Spleen (tissue), 11 donors: ENCODE measurements around the gene PDLIM7. TPM values are rescaled to one million over a fixed set of nuclear protein-coding genes. Genes with fewer than 3 reads are reported as not detected.

Experiments used
- DNase-seq: peaks from one replicate; pipeline ENCODE4 v3.0.0-alpha.2; 2020
- H3K27ac ChIP-seq, 8 donors: fragments of 200-600 bp; sonication (generic) in 7 of 8; 1 replicate in 4 of 8; 2 replicates in 4 of 8; pipeline versions ENCODE4 v1.5.0 to v1.8.0; 2016 to 2021; ENCODE audit warnings: inconsistent platforms in 4 of 8, mild to moderate bottlenecking in 4 of 8, moderate library complexity in 1 of 8
- H3K27me3 ChIP-seq, 7 donors: fragments of 200-600 bp; sonication (generic) in 6 of 7; replicated peaks in 1 of 7; 1 replicate in 4 of 7; 2 replicates in 3 of 7; pipeline versions ENCODE4 v1.5.0 to v1.8.0; 2016 to 2021; ENCODE audit warnings: inconsistent platforms in 3 of 7, mild to moderate bottlenecking in 1 of 7
- H3K36me3 ChIP-seq, 6 donors: fragments of 200-600 bp; sonication (generic) in 5 of 6; 1 replicate in 4 of 6; 2 replicates in 2 of 6; pipeline versions ENCODE4 v1.5.0 to v1.8.0; 2016 to 2021; ENCODE audit warnings: inconsistent platforms in 2 of 6
- H3K4me1 ChIP-seq, 6 donors: fragments of 200-600 bp; sonication (generic) in 5 of 6; 1 replicate in 3 of 6; 2 replicates in 3 of 6; pipeline versions ENCODE4 v1.5.0 to v1.8.0; 2016 to 2021; ENCODE audit warnings: inconsistent platforms in 3 of 6
- H3K4me3 ChIP-seq, 8 donors: fragments of 200-600 bp; sonication (generic) in 7 of 8; 1 replicate in 4 of 8; 2 replicates in 4 of 8; pipeline versions ENCODE4 v1.5.0 to v1.8.0; 2016 to 2021; ENCODE audit warnings: inconsistent platforms in 4 of 8, mild to moderate bottlenecking in 4 of 8, moderate library complexity in 2 of 8
- H3K9me3 ChIP-seq, 8 donors: fragments of 200-600 bp; sonication (generic) in 7 of 8; 1 replicate in 4 of 8; 2 replicates in 4 of 8; pipeline versions ENCODE4 v1.5.0 to v1.8.0; 2016 to 2021; ENCODE audit warnings: inconsistent platforms in 4 of 8
- POLR2A ChIP-seq, 3 donors: fragments of 450-650 bp; IDR thresholded peaks; one replicate each; pipeline ENCODE4 v1.5.1; 2017; ENCODE audit warnings: antibody characterized with exemption in 3 of 3, mild to moderate bottlenecking in 1 of 3
- POLR2AphosphoS5 ChIP-seq, 3 donors: sonication (generic); formaldehyde crosslinking; IDR thresholded peaks; one replicate each; pipeline ENCODE4 v1.5.1; 2017; ENCODE audit warnings: antibody characterized with exemption in 3 of 3
- WGBS, 5 donors: extraction: QIAGEN DNeasy Blood & Tissue Kit in 3 of 5; methylation state at CpG; one replicate each; pipeline versions ENCODE4 v1.1.5 to v1.1.7; 2013 to 2018; 5-methylcytosine and 5-hydroxymethylcytosine counted together
- intact Hi-C: fragments of 100-400 bp; cut with DNase I; formaldehyde crosslinking; loops from one replicate; pipeline ENCODE4 v1.15.0; 2023; ENCODE audit warnings: low total_unique reads
- polyA plus RNA-seq, 3 donors: library from polyadenylated mRNA; stranded (reverse); fragments of 200-250 nt; gene quantifications; one replicate each; pipeline ENCODE4 v1.2.1, GENCODE V29; 2013
- total RNA-seq, 7 donors: library from RNA; depleted of rRNA in 3 of 7; stranded (reverse); fragments of >200 nt in 3 of 7; fragmentation: NEBNext Ultra II Directional in 4 of 7; extraction: Animal tissue kit (Norgen Biotek cat#: 25700) in 4 of 7; gene quantifications; one replicate each; pipeline versions ENCODE4 v1.1.0 to v1.2.1, GENCODE V29; 2016 to 2021
- TF ChIP-seq, protein P1 (sequence below), 11 experiments: fragments of 200-600 bp in 7 of 11; fragments of 450-650 bp in 4 of 11; sonication (generic) in 4 of 11; IDR thresholded peaks in 8 of 11; conservative IDR thresholded peaks in 3 of 11; 1 replicate in 7 of 11; 2 replicates in 4 of 11; pipeline versions ENCODE4 v1.4.0 to v1.8.0; 2016 to 2021; ENCODE audit warnings: antibody characterized with exemption in 11 of 11, inconsistent platforms in 4 of 11, mild to moderate bottlenecking in 1 of 11
- donor health status: healthy with polysubstance abuse.
- donor health status: DM: no; HTN: no; CAD: no; lungs with moderate emphysema.
- donor health status: DM: no; HTN: no; CAD: no.
- donor health status: Bipolar disorder and iron deficiency.
- donor health status: healthy.
- donor health status: DM: no; HTN: no; CAD: no.
- donor health status: DM: yes; HTN: yes; CAD: no.

Gene PDLIM7
- total and polyA plus RNA-seq, 10 donors: 42.5 to 220 (median 85.1) TPM

GRCh38 chr5:177519463-177520235 is 22.2 kb upstream of the PDLIM7 start:
- peak; percentile 59 for DNase-seq
- WGBS, 5 donors: 81 to 93% (median 85%) methylated on average over 13 of the region's 13 CpGs
- intact Hi-C loops: no loop called here

DNA sequence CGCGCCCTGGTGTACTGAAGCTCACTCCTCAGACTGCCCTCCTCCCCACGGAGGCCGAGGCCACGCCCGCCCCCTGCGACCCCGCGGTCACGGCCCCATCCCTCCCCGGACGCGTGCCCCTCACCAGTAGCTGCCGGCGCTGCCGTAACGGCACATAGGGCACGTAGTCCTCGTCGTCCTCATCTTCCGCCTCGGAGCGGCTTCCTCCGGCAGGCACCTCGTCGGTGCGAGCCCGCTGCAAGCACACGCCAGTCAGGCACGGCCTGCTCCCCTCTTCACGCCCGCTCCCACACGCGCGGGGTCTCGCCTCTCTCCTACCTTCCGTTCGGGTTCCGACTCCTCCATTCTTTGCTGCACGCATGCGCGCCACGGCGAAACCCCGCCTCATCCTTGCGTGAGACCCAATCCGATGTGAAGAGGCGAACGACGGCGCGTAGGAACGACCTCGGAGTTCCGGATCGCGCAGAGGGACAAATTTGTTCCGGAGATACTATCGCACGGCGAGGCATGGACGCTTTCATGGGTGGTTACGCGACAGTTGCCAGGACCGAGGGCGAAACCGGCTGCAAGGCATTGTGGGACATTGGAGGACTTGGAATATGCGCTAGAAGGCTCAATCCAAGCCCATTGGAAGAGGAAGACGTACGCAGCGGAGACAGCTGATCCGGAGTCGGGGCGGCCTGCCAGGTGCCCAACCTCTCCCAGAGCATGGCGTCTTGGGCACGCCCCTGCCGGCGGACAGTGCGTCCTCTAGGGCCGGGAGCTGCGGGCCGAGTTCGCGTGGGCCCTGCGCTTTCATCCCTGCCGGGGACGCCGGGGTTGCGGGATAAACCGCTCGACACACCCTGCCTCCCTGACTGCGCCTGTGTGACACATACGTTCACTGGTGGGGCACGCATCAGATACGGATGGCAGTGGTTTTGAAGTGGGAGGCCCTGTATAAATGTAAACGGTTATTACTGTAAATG is 19.5 kb upstream of the PDLIM7 start, which contains the start of gene DDX41:
Gene DDX41 (minus strand): TSS at position 361 of the 968 bp plus-strand sequence. CDS start 16 bp downstream, at position 345.
- WGBS, 5 donors: 0 to 1% (median 0%) methylated on average over 47 to 96 of the region's 96 CpGs
- Histone ChIP-seq H3K9me3 (no peaks in the 10 kb centered on the region), H3K4me1 (peaks cover 10 to 77% (median 38%) of the 10 kb centered on the region in 6 donors), H3K36me3 (peaks cover 0 to 70% (median 64%) of the 10 kb centered on the region in 6 donors), H3K27ac (peak within 1 kb of the TSS; percentile 55 to 93 (median 86)), H3K27me3 (no peaks in the 10 kb centered on the region), H3K4me3 (peak within 1 kb of the TSS; percentile 70 to 98 (median 94))
- intact Hi-C loops: no loop called here
- TF ChIP-seq, protein P1, sequence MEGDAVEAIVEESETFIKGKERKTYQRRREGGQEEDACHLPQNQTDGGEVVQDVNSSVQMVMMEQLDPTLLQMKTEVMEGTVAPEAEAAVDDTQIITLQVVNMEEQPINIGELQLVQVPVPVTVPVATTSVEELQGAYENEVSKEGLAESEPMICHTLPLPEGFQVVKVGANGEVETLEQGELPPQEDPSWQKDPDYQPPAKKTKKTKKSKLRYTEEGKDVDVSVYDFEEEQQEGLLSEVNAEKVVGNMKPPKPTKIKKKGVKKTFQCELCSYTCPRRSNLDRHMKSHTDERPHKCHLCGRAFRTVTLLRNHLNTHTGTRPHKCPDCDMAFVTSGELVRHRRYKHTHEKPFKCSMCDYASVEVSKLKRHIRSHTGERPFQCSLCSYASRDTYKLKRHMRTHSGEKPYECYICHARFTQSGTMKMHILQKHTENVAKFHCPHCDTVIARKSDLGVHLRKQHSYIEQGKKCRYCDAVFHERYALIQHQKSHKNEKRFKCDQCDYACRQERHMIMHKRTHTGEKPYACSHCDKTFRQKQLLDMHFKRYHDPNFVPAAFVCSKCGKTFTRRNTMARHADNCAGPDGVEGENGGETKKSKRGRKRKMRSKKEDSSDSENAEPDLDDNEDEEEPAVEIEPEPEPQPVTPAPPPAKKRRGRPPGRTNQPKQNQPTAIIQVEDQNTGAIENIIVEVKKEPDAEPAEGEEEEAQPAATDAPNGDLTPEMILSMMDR (IDR thresholded peaks at IDR 0.05 in 8 of 11, conservative IDR thresholded peaks at IDR 0.05 in 3 of 11): peak in 4 of 11 experiments; percentile 13 to 35 (median 19)
- TF ChIP-seq POLR2A (IDR thresholded peaks at IDR 0.05) (peak in 1 of 3 donors; percentile 36), POLR2AphosphoS5 (IDR thresholded peaks at IDR 0.05) (peak; percentile 97 to 98 (median 97))
- DNase-seq: peak; percentile 98

More at GRCh38 chr5:177519463-177520235, 22.2 kb upstream of the PDLIM7 start:
- Histone ChIP-seq H3K27ac (no peak overlapping the region), H3K36me3 (peaks cover 0 to 69% (median 60%) of the 10 kb centered on the region in 6 donors), H3K9me3 (no peaks in the 10 kb centered on the region), H3K4me3 (no peak overlapping the region), H3K4me1 (peaks cover 10 to 62% (median 33%) of the 10 kb centered on the region in 6 donors), H3K27me3 (no peaks in the 10 kb centered on the region)
- TF ChIP-seq POLR2A (IDR thresholded peaks at IDR 0.05): no peak

- peak overlapping the region in 1 of 8 donors; percentile 86 for H3K27ac ChIP-seq
- no peak for DNase-seq
- peak overlapping the region in 7 of 8 donors; percentile 70 to 98 (median 94) for H3K4me3 ChIP-seq
- 79 to 85% (median 80%) methylated on average over 7 of the region's 7 CpGs for WGBS, 5 donors
- intact Hi-C loops: no loop called here
- H3K9me3 ChIP-seq: no peaks in the 10 kb centered on the region
- peaks cover 0 to 70% (median 64%) of the 10 kb centered on the region in 6 donors for H3K36me3 ChIP-seq
- TF ChIP-seq, protein P1 (IDR thresholded peaks at IDR 0.05 in 8 of 11, conservative IDR thresholded peaks at IDR 0.05 in 3 of 11): no peak
- TF ChIP-seq POLR2A (IDR thresholded peaks at IDR 0.05) (no peak), POLR2AphosphoS5 (IDR thresholded peaks at IDR 0.05) (no peak)
- no peaks in the 10 kb centered on the region for H3K27me3 ChIP-seq
- H3K4me1 ChIP-seq: peaks cover 10 to 77% (median 47%) of the 10 kb centered on the region in 6 donors
Observed at GRCh38 chr5:177515580-177515979, 18.2 kb upstream of the PDLIM7 start.

- Histone ChIP-seq H3K4me3 (no peak overlapping the region), H3K27me3 (no peaks in the 10 kb centered on the region), H3K36me3 (peaks cover 0 to 65% (median 57%) of the 10 kb centered on the region in 6 donors), H3K4me1 (peaks cover 17 to 77% (median 51%) of the 10 kb centered on the region in 6 donors), H3K9me3 (no peaks in the 10 kb centered on the region), H3K27ac (no peak overlapping the region)
- 93 to 97% (median 96%) methylated on average over 4 to 11 of the region's 11 CpGs for WGBS, 5 donors
- TF ChIP-seq POLR2A (IDR thresholded peaks at IDR 0.05): no peak
- TF ChIP-seq, protein P1 (IDR thresholded peaks at IDR 0.05 in 8 of 11, conservative IDR thresholded peaks at IDR 0.05 in 3 of 11): no peak
- TF ChIP-seq POLR2AphosphoS5 (IDR thresholded peaks at IDR 0.05): no peak
- intact Hi-C loops: no loop called here
- DNase-seq: no peak
Observed at GRCh38 chr5:177514541-177514940, 17.1 kb upstream of the PDLIM7 start.
